Neuronal stem cell (in vitro differentiated cells): ENCODE data around the gene NANOGP8.
A peak's percentile ranks its signal among the peaks of the same experiment; 100 is the strongest.

ENCODE experiments used
- DNase-seq: peaks from one replicate; pipeline ENCODE4 v3.0.0-alpha.2; 2013; ENCODE audit warnings: low spot score
- H2AFZ ChIP-seq: one replicate; pipeline ENCODE4 v1.6.1; 2013; ENCODE audit warnings: mild to moderate bottlenecking, low read length, inconsistent platforms
- H2AK5ac ChIP-seq: 2 replicates; pipeline ENCODE4 v1.6.1; 2013; ENCODE audit warnings: low read depth, mild to moderate bottlenecking, inconsistent platforms, low read length, moderate library complexity, mixed read lengths
- H2BK120ac ChIP-seq: 2 replicates; pipeline ENCODE4 v1.6.1; 2013; ENCODE audit warnings: low read depth, mild to moderate bottlenecking, inconsistent platforms, low read length, moderate library complexity, mixed read lengths
- H2BK12ac ChIP-seq: one replicate; pipeline ENCODE4 v1.6.1; 2013; ENCODE audit warnings: low read length, inconsistent platforms
- H2BK15ac ChIP-seq: 2 replicates; pipeline ENCODE4 v1.6.1; 2013; ENCODE audit warnings: mild to moderate bottlenecking, low read length, inconsistent platforms, mixed read lengths
- H2BK5ac ChIP-seq: one replicate; pipeline ENCODE4 v1.6.1; 2013; ENCODE audit warnings: inconsistent platforms, mild to moderate bottlenecking, low read length, moderate library complexity
- H3K14ac ChIP-seq: one replicate; pipeline ENCODE4 v1.6.1; 2013; ENCODE audit warnings: low read length, inconsistent platforms
- H3K18ac ChIP-seq: 2 replicates; pipeline ENCODE4 v1.6.1; 2013; ENCODE audit warnings: low read length, inconsistent platforms
- H3K23ac ChIP-seq: 2 replicates; pipeline ENCODE4 v1.6.1; 2013; ENCODE audit warnings: low read depth, mild to moderate bottlenecking, mixed read lengths, low read length, inconsistent platforms; ENCODE audit not compliant: poor library complexity
- H3K27ac ChIP-seq: replicated peaks from 3 replicates; pipeline ENCODE4 v1.5.1; 2013; ENCODE audit warnings: low read length, inconsistent platforms
- H3K27me3 ChIP-seq, 3 experiments: 2 replicates each; pipeline ENCODE4 v1.6.1; 2013; ENCODE audit warnings: low read length in 3 of 3, mild to moderate bottlenecking in 2 of 3, inconsistent platforms in 1 of 3, low read depth in 1 of 3, mixed read lengths in 1 of 3, moderate library complexity in 1 of 3; ENCODE audit not compliant: control insufficient read depth in 3 of 3, insufficient read depth in 3 of 3
- H3K36me3 ChIP-seq, 2 donors: replicated peaks in 1 of 2; 2 replicates each; pipeline ENCODE4 v1.6.1; 2013; ENCODE audit warnings: low read length in 2 of 2; ENCODE audit not compliant: control insufficient read depth in 2 of 2, insufficient read depth in 2 of 2
- H3K4ac ChIP-seq: 2 replicates; pipeline ENCODE4 v1.6.1; 2013; ENCODE audit warnings: inconsistent platforms, mild to moderate bottlenecking, low read length, moderate library complexity
- H3K4me1 ChIP-seq, 2 donors: 1 replicate in 1 of 2; 2 replicates in 1 of 2; pipeline ENCODE4 v1.6.1; 2013; ENCODE audit warnings: low read length in 2 of 2, low read depth in 1 of 2; ENCODE audit not compliant: control insufficient read depth in 2 of 2, insufficient read depth in 1 of 2
- H3K4me2 ChIP-seq: one replicate; pipeline ENCODE4 v1.6.1; 2013; ENCODE audit warnings: mild to moderate bottlenecking, low read length, inconsistent platforms; ENCODE audit not compliant: insufficient read depth, poor library complexity, severe bottlenecking
- H3K4me3 ChIP-seq, 2 donors: 2 replicates each; pipeline ENCODE4 v1.5.1; 2013; ENCODE audit warnings: low read length in 2 of 2, mild to moderate bottlenecking in 2 of 2, inconsistent platforms in 1 of 2, moderate library complexity in 1 of 2
- H3K79me1 ChIP-seq: one replicate; pipeline ENCODE4 v1.6.1; 2013; ENCODE audit warnings: low read depth, mild to moderate bottlenecking, inconsistent platforms, low read length, moderate library complexity
- H3K9ac ChIP-seq: one replicate; pipeline ENCODE4 v1.6.1; 2013; ENCODE audit warnings: mild to moderate bottlenecking, low read depth, low read length, inconsistent platforms; ENCODE audit not compliant: poor library complexity
- H3K9me3 ChIP-seq, 2 donors: replicated peaks in 1 of 2; 2 replicates each; pipeline versions ENCODE3 to v1.6.1; 2013; ENCODE audit warnings: low read length in 2 of 2, mild to moderate bottlenecking in 2 of 2, inconsistent platforms in 1 of 2, low read depth in 1 of 2, mixed read lengths in 1 of 2, moderate library complexity in 1 of 2; ENCODE audit not compliant: control insufficient read depth in 2 of 2, insufficient read depth in 1 of 2
- H4K8ac ChIP-seq: one replicate; pipeline ENCODE4 v1.6.1; 2013; ENCODE audit warnings: low read depth, mild to moderate bottlenecking, inconsistent platforms, low read length, moderate library complexity
- H4K91ac ChIP-seq: one replicate; pipeline ENCODE4 v1.6.1; 2013; ENCODE audit warnings: low read length, low read depth, mild to moderate bottlenecking, inconsistent platforms; ENCODE audit not compliant: poor library complexity
- WGBS, 2 donors: extraction: QIAGEN DNeasy Blood & Tissue Kit; methylation state at CpG; one replicate each; pipeline ENCODE4 v1.1.7; 2013; ENCODE audit warnings: missing lambda C conversion rate in 2 of 2, mixed read lengths in 1 of 2; ENCODE audit not compliant: insufficient read length in 2 of 2, insufficient replicate concordance in 1 of 2; ENCODE audit errors: extremely low coverage in 2 of 2; 5-methylcytosine and 5-hydroxymethylcytosine counted together

NANOGP8 gene

DNA sequence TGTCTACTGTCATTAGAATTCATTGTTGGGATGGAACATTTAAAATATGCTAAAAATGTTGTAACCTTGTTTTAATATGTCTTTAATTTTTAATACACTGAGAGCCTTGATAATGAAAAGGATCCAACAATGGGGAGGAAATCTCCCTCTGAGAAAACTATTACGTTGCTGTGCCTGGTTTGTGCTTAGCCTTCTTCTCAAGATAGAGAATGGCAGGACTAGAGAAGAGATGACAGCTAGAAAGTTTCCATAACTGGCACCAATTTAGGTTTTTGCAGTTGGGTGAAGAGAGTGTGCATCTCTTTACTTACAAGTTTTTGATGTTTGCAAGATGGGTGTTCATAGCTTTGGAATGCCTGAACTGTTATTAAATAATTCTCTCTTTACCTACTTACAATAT is 42.6 kb upstream of the NANOGP8 start:
- no peak overlapping the region for H2BK5ac ChIP-seq
- H2AK5ac ChIP-seq, result no peak overlapping the region
- no peak overlapping the region for H3K4me3 ChIP-seq
- H4K91ac ChIP-seq, result no peak overlapping the region
- H2BK12ac ChIP-seq, result no peak overlapping the region
- no peaks in the 10 kb centered on the region for H3K36me3 ChIP-seq
- DNase-seq, result no peak
- H3K23ac ChIP-seq, result no peak overlapping the region
- no peak overlapping the region for H4K8ac ChIP-seq
- no peak overlapping the region for H3K14ac ChIP-seq
- H3K9ac ChIP-seq, result no peak overlapping the region
- no peak overlapping the region for H3K18ac ChIP-seq
- H3K9me3 ChIP-seq, result no peaks in the 10 kb centered on the region
- H3K4me2 ChIP-seq, result no peak overlapping the region
- H3K4me1 ChIP-seq, result no peaks in the 10 kb centered on the region
- no peaks in the 10 kb centered on the region for H3K79me1 ChIP-seq
- no peak overlapping the region for H3K27ac ChIP-seq
- H2AFZ ChIP-seq, result no peak overlapping the region
- no peak overlapping the region for H3K4ac ChIP-seq
- no CpG with 5 or more reads among the region's 1 CpG for WGBS, 2 donors
- H2BK15ac ChIP-seq, result no peak overlapping the region
- no peaks in the 10 kb centered on the region for H3K27me3 ChIP-seq
- no peak overlapping the region for H2BK120ac ChIP-seq

DNA sequence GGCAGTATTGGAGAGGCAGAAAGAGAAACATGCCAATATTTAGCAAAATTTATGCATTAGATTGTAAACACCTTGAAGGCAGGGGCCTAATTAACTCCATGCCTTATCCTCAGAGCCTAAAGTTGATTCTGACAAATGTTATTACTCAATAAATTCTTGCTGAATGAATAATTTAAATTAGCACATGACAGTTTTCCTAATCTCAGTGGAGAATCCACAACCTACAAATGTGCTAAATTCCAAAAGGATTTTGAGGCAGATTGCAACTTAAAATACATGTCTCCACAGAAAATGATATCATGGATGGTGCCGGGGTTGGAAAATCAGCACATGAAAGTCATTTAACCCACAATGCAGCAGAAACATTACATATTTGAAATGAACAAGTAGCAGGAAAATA is 41.1 kb upstream of the NANOGP8 start:
- H3K27me3 ChIP-seq, result no peaks in the 10 kb centered on the region
- H4K91ac ChIP-seq, result no peak overlapping the region
- H3K23ac ChIP-seq, result no peak overlapping the region
- no peak overlapping the region for H2AK5ac ChIP-seq
- no peak overlapping the region for H2BK5ac ChIP-seq
- H3K36me3 ChIP-seq, result no peaks in the 10 kb centered on the region
- no peak overlapping the region for H2BK12ac ChIP-seq
- H3K27ac ChIP-seq, result no peak overlapping the region
- no peak overlapping the region for H2BK15ac ChIP-seq
- no peak for DNase-seq
- no peaks in the 10 kb centered on the region for H3K9me3 ChIP-seq
- no peak overlapping the region for H3K4ac ChIP-seq
- no CpG with 5 or more reads among the region's 1 CpG for WGBS, 2 donors
- H3K9ac ChIP-seq, result no peak overlapping the region
- H3K4me3 ChIP-seq, result no peak overlapping the region
- no peak overlapping the region for H4K8ac ChIP-seq
- H3K4me1 ChIP-seq, result no peaks in the 10 kb centered on the region
- no peak overlapping the region for H3K14ac ChIP-seq
- H3K18ac ChIP-seq, result no peak overlapping the region
- H3K4me2 ChIP-seq, result no peak overlapping the region
- H2BK120ac ChIP-seq, result no peak overlapping the region
- no peak overlapping the region for H2AFZ ChIP-seq
- no peaks in the 10 kb centered on the region for H3K79me1 ChIP-seq

- Histone ChIP-seq H3K14ac (no peak overlapping the region), H3K18ac (no peak overlapping the region), H3K36me3 (no peaks in the 10 kb centered on the region), H4K8ac (no peak overlapping the region), H3K9me3 (peaks cover 0 to 1% of the 10 kb centered on the region in 2 donors), H2BK120ac (no peak overlapping the region), H3K27ac (no peak overlapping the region), H3K9ac (no peak overlapping the region), H3K23ac (no peak overlapping the region), H2BK15ac (no peak overlapping the region), H3K4me3 (no peak overlapping the region), H2AFZ (no peak overlapping the region), H3K79me1 (no peaks in the 10 kb centered on the region), H3K27me3 (no peaks in the 10 kb centered on the region), H4K91ac (no peak overlapping the region), H2AK5ac (no peak overlapping the region), H3K4ac (no peak overlapping the region), H3K4me2 (no peak overlapping the region), H2BK5ac (no peak overlapping the region), H2BK12ac (no peak overlapping the region), H3K4me1 (no peaks in the 10 kb centered on the region)
- no peak for DNase-seq
Measured at GRCh38 chr15:35123743-35124142, 38.6 kb upstream of the NANOGP8 start.

GRCh38 chr15:35121611-35122359 is 36.7 kb upstream of the NANOGP8 start:
- Histone ChIP-seq H2AK5ac (no peak overlapping the region), H3K27me3 (no peaks in the 10 kb centered on the region), H3K4me1 (no peaks in the 10 kb centered on the region), H3K4ac (no peak overlapping the region), H3K4me3 (no peak overlapping the region), H3K36me3 (no peaks in the 10 kb centered on the region), H2BK12ac (no peak overlapping the region), H4K91ac (no peak overlapping the region), H3K9me3 (peaks cover 0 to 1% of the 10 kb centered on the region in 2 donors), H3K4me2 (no peak overlapping the region), H4K8ac (no peak overlapping the region), H3K23ac (no peak overlapping the region), H3K18ac (no peak overlapping the region), H2BK5ac (no peak overlapping the region), H3K14ac (peak overlapping the region; percentile 38), H2BK15ac (no peak overlapping the region), H3K79me1 (no peaks in the 10 kb centered on the region), H2AFZ (no peak overlapping the region), H2BK120ac (no peak overlapping the region), H3K27ac (no peak overlapping the region), H3K9ac (no peak overlapping the region)
- WGBS, 2 donors, result no CpG with 5 or more reads among the region's 47 CpGs
- no peak for DNase-seq
